ENCODE data around the gene CHPF. TPM values are rescaled to one million over a fixed set of nuclear protein-coding genes. Genes with fewer than 3 reads are reported as not detected.

Gene CHPF
- polyA plus RNA-seq, 4 donors, result 23.8 to 46.3 (median 30.1) TPM

DNA sequence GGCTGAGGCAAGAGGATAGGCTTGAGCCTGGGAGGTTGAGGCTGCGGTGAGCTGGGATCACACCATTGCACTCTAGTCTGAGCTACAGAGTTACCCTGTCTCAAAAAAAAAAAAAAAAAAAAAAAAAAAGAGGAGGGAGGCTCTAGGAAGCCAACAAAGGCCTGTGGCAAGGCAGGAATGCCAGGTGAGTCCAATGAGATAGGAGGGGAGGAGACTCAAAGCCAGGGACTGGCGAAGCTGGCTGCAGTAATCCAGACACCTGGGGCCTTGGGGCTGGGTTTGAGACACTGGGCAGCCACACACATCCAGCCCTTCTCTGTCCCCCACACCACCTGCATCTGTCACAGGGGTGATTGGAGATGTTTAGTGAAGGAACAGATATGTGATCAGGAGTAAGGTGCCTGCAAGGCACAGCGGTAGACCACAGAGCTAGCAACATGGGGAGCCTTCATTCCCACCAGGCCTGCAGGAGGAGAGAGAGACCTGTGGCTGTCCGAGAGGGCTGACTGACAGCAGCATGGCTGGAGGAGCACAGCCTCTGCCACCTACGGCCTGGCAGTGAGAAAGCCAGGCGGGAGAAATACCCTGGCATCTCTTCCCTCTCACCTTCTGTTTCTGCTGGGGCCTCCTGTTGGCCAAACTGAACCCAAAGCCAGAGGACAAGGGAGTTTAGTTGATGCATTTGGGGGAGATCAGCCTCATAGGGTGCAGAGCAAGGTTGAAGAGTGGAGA lies 9.5 kb downstream of the CHPF start:
- DNase-seq (ENCODE audit: low read depth in 4 of 4, low spot score in 3 of 4), result no peak

DNA sequence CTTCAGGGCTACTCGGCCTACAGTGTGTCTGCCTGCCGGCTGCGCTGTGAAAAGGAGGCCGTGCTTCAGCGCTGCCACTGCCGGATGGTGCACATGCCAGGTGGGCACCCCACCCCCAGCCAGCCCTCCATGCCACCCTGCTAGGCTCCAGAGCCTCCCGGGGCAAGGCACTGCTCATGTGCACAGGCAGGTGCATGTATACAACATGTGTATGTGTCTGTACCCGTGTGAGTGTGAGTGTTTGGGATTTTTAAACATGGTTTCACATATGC lies 11.3 kb downstream of the CHPF start:
- DNase-seq (ENCODE audit: low read depth in 4 of 4, low spot score in 3 of 4), result no peak

- DNase-seq (ENCODE audit: low read depth in 4 of 4, low spot score in 3 of 4), result no peak
Measured at GRCh38 chr2:219531639-219532377, 11.8 kb downstream of the CHPF start.

- DNase-seq (ENCODE audit: low read depth in 4 of 4, low spot score in 3 of 4), result peak; percentile 72 to 83 (median 76)
Measured at GRCh38 chr2:219530048-219530963, 13.3 kb downstream of the CHPF start.

DNA sequence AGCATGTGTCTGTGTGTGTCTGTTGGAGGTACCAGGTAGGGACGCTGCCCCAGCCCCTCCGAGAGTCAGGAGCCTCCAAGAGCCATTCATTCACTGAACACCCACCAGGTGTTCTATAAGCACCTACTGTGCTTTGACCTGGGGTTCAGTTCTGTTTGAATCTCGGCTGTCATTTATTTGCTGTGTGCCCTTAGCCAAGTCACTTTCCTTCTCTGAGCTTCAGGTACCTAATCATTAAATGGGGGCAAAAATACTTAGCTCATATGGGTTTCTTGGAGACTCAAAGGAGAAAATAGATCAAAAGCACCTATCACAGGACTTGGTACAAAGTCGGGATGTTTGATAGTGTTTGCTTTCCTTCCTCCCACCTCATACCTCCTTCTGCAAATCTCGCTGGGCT lies 16.1 kb downstream of the CHPF start:
- DNase-seq (ENCODE audit: low read depth in 4 of 4, low spot score in 3 of 4), result no peak

DNA sequence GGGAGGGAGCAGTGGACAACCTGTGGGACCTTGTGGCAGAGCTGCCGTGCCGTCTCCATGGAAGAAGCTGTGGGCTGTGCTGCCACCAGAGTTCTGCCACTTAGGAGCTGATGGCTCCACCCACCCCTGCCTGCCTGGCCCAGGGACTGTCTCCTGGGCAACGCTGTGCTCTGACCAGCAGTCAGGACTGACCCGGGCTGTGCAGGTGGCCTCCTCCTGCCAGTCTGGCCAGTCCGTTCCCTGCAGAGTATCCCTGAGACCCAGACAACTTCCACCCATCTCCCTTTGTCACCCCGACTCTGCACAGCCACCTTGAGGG lies 16.6 kb downstream of the CHPF start:
- DNase-seq (ENCODE audit: low read depth in 4 of 4, low spot score in 3 of 4), result no peak

DNA sequence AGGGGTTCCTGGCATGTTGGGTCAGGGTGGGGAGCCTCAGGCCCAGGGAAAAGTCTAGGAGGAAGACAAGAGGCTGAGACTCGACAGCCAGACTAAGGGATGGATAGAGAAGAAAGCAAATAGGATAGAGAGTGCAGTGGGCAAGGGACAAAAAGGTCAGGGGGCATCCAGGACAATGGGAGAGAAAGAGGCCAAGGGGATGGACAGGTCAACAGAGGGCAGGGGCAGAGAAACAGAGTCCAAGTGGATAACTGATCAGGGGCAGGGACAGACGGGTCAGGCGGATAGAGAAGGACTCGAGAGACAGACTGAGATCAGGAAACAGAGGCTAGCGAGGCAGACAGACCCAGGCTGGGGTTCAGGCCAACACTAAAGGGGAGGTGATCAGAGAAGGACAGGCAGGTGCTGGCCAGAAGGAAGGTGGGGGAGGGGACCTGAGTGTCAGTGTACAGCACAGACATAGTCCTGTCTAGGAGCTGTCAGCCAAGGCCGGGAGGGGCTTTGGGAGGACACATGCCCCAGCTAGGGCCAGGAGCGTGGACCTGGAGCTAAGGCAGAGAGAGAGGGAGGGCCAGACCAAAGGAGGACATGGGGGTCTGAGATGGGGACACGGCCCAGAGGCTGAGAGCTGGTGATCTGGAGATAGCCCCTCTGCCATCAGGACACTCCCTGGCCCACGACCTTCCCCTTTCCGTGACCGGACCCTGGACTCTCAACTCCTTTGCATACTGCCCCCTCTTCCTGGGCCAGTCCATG lies 17.1 kb downstream of the CHPF start:
- DNase-seq (ENCODE audit: low read depth in 4 of 4, low spot score in 3 of 4), result no peak

DNA sequence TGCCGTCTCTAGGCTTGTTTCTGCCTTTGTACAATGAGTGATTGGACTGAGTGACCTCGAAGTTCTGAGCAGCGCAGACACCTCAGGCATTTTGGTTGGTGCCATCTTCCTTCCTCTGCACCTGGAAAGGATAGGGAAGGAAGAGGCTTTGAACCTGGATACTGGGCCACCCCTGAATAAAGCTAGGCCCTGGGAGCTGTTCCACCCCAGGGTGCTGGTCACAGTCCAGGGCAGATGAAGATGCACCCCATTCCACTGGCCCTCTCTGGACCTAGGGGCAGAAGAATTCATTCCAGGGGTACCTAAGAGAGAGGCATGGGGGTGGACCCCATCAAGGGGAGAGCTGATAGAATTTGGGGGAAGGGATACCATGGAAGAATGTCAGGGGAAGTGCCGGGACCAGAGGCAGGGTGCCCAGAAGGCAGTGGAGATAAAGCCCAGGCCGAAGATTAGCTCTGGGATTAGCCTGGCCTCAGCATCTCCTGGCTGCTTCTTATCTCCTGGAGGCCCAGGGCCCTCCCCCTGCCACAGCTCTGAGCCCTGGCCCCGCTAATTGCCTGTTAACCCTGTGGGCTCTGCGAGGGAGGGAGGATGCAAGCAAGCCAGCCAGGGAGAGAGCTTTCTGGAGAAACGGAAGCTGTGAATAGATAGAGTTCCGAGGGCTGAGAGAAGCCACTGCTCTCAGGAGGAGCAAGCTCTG lies 17.9 kb downstream of the CHPF start:
- DNase-seq (ENCODE audit: low read depth in 4 of 4, low spot score in 3 of 4), result no peak

DNA sequence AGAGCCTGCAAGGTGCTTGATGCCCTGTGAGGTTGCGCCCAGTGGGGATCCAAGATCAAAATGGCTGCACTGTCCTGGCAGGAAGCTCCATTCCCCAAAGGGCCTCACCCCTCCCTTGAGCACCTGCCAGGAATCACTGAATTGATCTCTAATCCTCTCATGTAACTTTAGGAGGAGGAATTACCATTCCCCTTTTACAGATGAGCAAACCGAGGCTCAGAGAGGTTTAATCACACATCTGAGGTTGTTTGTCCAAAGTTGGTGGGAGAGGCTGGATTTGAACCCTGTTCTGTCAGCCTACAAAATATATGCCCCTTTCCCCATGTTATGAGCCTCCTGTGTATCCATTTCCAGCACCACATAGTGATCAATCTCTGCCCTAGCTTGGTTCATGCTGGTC lies 18.8 kb downstream of the CHPF start:
- DNase-seq (ENCODE audit: low read depth in 4 of 4, low spot score in 3 of 4), result no peak

GRCh38 chr2:219523031-219523671 lies 20.5 kb downstream of the CHPF start:
- DNase-seq (ENCODE audit: low read depth in 4 of 4, low spot score in 3 of 4), result no peak

DNA sequence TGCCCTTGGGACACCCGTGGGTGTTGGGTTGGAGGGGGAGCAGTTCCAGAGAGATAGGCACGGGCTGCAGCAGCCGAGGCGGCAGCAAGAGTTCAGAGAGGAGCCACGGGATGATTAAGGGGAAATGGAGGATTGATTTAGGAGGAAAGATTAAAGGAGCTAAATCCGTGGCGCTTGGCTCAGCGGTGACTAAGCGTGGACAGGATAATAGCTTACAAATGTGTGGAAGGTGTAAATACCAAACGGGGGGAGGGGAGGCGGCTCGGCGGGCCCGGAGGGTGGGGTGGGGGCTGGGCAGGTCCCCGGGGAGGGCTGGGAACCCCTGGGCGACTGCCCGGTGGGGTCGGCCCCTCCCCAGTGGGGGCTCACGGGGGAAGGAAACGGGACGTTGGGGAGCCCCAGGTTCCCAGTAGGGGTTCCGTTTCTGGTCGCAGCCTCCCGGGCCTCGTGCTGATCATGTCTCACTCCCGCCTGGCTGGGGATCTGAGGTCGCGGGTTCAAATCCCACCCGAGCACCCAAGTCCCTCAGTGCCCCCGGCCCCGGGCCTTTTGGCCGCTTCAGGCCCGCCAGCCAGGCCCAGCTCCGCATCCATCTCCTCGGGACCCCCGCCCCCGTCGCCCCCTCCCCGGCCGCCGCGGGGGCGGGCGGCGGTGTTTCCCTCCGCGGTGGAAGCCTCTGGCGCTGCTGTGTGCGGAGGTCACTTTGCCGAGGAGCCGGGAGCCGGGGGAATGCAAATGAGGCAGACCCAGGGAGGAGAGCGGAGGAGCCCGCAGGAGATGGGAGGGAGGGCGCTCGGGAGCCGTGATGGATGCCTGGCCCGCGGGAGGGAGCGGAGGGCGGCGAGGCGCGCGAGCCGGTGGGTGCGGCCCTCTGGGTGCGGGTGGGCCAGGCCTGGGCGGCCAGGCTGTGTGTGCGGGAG lies 21.2 kb downstream of the CHPF start:
- no peak for DNase-seq (ENCODE audit: low read depth in 4 of 4, low spot score in 3 of 4)

GRCh38 chr2:219521066-219521880 lies 22.3 kb downstream of the CHPF start:
- no peak for DNase-seq (ENCODE audit: low read depth in 4 of 4, low spot score in 3 of 4)

GRCh38 chr2:219520079-219520478 lies 23.5 kb downstream of the CHPF start:
- DNase-seq (ENCODE audit: low read depth in 4 of 4, low spot score in 3 of 4), result no peak

- no peak for DNase-seq (ENCODE audit: low read depth in 4 of 4, low spot score in 3 of 4)
Measured at GRCh38 chr2:219519526-219519916, 24.1 kb downstream of the CHPF start.

DNA sequence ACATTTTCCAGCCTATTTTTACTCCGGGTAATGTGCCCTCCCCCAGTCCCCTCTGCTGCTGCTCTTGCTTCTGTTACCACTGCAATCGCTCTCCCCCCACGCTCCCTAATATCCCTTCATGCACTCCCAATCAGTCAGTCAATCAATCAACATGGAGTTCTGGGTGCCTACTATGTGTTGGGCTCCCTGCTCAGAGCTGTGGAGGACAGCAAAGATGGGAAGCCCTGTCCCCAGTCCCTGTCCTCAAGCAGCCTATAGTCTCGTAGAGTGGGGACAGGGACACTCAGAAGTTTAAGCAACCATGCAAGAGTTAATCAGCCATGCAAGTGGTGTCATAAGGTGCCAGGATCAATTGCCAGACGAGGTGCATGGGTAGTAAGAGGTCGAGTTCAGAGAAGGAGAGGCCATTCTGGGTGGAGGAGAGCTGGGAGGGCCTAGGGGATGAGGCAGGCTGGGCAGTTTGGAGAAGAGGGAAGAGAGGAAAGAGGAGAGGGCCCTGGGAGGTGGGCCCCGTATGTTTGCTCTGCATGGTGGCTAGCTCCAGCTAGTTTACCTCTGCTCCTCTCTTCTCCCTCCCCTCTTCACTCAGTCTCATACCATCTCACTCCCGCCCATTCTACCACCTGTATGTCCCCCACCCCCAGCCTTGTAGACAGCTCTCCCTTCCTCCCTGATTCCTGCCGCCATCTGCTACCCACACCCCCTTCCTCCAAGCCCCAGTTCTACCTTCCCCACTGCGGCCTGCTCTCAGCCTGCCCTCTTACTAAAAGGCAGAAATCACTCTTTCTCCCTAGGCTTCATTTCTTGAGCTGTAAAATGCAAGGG lies 25.4 kb downstream of the CHPF start:
- DNase-seq (ENCODE audit: low read depth in 4 of 4, low spot score in 3 of 4), result no peak

DNA sequence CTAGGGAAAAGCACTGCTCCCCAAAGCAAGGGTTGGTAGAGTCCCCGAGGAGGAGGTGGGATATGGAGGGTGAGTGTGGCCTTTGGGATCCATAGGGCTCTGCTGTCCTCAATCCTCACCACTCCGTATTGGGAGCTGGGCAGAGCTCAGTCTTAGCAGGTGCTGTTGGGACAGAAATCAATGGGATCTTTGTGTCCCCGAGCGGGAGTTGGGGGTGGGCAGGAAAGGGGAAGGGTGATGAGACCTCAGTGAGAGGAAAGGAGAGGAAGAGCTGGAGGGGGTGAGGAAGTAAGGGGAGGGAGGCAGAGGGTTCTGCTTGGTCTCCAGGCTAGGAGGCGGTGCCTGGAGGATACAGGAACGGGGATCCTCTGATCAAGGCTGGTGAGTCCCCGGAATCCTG lies 26.7 kb downstream of the CHPF start:
- no peak for DNase-seq (ENCODE audit: low read depth in 4 of 4, low spot score in 3 of 4)

All from right renal pelvis (tissue), 4 donors.